HG02571 (cell line): ENCODE measurements around the gene ERAP2.

Experiments used
- ATAC-seq: cut with Tn5 transposase; IDR thresholded peaks from one replicate; pipeline ENCODE4 v1.9.1; 2021; ENCODE audit warnings: mild to moderate bottlenecking, moderate library complexity; ENCODE audit not compliant: unreplicated experiment

Gene ERAP2

DNA sequence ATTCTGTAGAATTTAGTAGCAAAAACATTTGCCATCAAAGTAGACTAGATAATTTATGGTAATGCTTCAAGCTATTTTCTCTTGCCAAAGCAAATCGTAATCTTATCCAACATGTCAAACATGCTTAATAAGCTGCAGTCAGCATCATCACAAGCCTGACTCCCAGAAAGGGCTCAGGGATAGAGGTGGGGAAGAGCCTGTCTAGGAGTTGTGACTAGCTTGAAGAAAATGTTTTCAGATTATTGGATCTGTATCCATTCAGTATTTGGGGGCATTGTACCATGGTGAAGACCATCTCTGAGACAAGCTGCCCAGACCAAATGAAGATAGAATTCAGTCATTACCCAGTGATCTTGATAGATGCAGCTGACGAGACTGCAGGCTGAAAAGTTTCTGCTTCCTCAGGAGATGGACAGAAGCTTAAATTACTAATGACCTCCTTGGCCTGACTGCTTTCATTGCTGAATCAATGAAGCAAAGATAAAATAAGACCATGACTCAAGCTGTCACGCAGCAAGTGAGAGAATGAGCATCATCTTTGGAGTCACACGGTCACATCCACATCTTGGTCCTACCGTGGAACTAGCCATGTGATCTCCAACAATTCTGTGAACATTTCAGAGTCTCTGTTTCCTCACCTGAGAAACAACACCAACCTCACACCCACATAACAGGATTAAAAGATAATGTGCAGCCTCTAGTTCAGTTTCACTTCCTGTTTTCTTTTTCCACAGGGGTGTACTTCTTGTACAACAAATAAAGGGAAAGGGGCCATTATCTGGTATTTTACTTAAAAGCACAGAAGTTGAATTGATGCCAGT, 9.4 kb downstream of the ERAP2 start:
- ATAC-seq = peak; percentile 91

DNA sequence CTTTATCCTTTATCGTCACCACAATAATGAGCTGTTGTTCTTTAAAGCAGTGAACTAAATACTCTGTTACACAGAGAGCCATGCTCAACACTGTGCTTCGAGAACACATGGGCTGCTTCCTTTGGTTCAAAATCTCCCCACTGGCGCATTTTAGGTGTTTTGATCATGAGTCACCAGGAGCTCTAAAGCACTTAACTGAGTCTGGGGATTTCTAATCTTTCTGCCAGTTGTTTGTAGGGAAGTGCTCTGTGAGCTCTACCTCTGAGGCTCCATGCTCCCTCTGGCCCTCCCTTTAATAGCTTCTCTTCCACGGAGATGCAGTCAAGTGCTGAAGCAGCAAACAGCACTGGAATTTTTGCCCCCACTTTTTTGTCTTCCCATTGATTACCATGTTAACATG, 17.0 kb downstream of the ERAP2 start:
- no peak for ATAC-seq

DNA sequence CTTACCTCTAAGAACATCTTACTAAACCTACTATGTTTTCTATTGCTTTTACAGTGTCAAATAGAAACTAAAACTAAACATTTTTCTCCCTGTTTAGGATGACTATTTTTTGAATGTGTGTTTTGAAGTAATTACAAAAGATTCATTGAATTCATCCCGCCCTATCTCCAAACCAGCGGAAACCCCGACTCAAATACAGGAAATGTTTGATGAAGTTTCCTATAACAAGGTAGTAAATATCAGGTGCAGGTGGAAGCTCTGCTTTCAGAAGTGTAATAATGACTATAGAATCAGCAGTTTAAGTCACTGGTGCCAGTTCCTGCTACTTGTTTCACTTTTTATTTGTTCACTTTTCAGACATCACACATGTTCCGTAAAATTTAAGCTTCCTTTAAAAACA, 20.0 kb downstream of the ERAP2 start:
- peak; percentile 79 for ATAC-seq

DNA sequence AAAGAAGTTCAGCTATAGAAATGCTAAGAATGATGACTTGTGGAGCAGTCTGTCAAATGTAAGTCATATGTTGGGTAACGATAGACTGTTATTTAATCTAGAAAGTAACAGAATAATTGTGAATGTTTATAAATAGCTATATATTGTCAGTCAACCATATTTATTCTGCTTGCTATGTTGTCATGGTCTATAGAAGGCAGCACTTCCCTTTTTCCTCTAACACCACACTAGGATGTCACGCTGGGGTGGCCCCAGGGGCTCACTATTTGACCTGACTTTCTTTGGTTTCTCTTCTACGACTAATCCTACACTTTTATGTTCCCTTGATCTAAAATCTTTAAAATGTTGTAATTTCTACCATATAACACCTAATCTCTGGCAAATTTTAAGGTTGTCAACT, 20.5 kb downstream of the ERAP2 start:
- ATAC-seq = peak; percentile 82

DNA sequence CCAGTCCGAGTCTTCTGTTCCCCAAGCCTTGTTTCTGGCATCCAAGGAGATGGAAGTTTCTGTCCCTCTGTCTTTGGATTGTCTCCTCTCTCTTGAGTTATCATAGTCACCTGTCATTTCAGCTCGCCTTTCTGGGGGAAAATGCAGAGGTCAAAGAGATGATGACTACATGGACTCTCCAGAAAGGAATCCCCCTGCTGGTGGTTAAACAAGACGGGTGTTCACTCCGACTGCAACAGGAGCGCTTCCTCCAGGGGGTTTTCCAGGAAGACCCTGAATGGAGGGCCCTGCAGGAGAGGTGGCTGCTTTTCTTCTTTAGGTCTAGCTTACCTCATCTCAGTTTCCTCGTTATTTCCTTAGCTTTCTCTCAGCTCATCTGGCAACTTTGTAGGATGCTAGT, 25.1 kb downstream of the ERAP2 start:
- ATAC-seq = no peak

DNA sequence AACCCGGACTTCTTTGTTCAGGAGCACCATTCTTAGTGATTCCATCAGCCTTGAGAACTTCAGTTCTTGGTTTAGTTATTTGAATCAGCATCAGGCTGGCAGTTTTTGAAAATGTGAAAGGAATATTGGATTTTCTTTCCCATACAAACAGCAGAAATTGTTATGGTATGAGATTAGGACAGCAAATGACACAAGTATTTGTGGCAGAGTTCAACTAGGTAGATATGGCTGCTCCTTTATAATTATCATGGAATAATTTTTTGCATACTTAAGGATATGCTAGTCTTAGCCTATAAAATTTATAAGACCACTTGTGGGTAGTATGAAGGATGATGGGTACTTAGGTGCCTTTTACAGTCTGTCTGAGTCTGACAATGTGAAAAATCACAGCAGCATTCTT, 25.5 kb downstream of the ERAP2 start:
- ATAC-seq = no peak

DNA sequence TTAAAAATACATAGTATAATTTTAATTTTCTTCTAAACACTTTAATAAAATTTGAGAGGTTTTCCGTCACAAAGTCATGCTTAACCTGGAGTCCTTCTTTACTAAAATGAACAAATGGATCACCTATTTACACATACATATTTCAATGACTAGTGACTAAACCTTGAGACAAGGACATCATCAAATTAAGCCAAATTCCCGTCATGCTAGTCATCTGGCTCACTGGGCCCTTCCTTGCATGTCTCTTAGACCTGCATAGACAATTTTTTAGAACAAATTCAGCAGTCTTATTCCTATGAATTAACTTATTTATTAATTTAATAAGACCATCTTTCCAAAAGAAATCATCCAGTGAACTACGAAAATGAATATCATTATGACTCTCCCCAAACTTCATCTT, 26.6 kb downstream of the ERAP2 start:
- no peak for ATAC-seq

DNA sequence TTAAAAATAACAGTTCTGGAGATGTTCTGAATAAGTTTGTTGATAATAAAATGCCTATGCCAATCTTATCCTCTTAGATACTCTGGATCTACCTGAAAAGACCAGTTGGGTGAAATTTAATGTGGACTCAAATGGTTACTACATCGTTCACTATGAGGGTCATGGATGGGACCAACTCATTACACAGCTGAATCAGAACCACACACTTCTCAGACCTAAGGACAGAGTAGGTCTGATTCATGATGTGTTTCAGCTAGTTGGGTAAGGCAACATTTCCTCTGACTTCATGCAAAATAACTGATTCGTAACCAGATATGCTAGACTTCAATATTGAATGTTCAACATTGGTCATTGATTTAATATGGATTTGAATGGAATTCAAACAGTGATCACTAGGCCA, 27.0 kb downstream of the ERAP2 start:
- ATAC-seq = no peak

DNA sequence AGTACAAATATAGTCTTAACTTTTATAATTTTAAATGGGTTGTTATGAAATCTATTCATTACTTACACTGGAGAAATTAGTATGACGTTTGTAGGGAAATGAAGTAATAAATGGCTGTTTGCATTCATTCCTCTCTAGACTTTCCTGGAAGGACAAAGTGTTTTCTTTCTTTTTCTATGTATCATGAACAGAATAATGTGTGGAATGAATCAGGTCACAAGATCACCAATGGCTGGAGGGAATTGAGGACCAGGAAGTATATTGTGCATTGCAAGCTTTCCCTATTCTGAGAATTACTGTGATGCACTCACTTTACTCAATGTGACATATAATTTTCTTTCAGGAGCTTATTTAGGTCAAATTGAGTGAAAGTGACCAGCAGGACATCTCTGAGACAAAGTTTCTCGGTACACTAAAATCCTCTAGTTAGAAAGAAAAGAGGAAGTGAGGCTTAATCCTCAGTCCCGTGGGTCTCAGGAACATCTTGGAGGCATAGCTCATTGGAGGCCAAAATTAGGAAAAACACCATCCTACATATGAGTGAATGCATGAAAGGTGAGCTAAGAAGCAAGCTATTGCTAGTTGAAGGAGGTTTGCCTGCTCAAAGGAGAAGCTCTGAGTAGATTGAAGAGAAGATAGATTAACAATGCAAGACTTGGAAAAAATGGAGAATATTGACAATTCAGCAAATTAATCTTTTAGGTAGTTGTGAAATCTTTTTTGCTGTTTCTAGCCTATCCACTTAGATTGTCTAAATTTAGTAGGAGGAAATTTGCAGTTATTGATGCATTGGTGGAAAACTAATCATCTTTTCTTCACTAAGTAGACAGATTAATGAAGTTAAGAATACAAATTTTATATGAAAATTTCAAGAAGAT, 28.0 kb downstream of the ERAP2 start:
- ATAC-seq = no peak

DNA sequence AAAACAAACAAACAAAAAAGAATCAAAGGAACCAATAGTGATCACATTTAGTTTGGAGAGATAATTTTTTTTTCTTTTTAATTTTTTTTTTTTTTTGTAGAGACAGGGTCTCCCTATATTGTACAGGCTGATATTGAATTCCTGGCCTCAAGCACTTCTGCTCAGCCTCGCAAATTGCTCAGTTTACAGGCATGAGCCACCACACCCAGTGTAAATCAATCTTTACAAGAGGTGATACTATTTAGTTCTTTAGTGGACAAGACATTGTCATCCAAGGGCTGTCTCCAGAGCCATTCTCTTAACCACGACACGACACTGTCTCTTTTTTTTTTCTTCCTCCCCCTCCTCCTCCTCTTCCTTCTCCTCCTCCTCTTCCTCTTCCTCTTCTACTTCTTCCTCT, 29.6 kb downstream of the ERAP2 start:
- no peak for ATAC-seq

DNA sequence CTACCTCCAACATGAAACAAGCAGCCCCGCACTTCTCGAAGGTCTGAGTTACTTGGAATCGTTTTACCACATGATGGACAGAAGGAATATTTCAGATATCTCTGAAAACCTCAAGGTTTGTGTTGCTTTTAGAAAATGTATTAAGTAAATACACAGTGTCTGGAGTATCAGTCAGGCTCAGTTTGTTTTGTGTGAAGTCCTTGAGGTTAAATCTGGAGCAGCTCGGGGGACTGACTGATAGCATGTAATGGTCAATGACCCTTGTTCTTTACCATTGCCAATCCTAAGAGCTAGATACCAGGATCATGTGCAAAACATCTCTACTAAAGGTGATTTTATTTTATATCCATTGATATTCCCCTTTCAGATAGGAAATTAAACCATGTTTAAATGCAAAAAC, 32.7 kb downstream of the ERAP2 start:
- ATAC-seq = no peak

DNA sequence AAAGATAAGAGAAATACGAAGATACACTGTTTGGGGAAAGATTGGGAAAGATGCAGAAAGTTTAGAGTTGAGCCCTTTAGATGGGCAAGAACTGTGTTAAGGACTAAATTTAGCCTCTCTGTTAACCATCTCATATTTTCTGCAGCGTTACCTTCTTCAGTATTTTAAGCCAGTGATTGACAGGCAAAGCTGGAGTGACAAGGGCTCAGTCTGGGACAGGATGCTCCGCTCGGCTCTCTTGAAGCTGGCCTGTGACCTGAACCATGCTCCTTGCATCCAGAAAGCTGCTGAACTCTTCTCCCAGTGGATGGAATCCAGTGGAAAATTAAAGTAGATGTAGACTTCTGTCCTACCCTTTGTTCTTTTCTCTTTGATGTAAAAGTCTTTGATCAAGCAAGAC, 33.1 kb downstream of the ERAP2 start:
- ATAC-seq = no peak

DNA sequence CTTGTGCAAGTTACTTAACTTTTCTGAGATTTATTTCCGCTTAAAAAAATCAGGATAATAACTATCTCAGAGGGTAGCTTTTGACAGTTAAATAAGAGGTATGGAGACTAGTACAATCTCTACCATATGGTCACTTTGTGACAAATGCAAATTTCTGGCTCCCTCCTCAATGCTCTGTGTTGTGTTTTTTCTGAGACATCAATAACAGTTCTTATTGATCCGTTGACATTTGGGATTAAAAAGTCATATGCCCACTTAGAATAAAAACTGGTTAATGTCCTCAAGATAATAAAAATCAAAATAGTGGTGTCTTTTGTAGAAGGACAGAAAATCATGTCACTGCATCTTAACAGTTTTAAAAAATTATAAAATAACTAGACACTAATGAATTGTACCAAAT, 34.8 kb downstream of the ERAP2 start:
- ATAC-seq = no peak

DNA sequence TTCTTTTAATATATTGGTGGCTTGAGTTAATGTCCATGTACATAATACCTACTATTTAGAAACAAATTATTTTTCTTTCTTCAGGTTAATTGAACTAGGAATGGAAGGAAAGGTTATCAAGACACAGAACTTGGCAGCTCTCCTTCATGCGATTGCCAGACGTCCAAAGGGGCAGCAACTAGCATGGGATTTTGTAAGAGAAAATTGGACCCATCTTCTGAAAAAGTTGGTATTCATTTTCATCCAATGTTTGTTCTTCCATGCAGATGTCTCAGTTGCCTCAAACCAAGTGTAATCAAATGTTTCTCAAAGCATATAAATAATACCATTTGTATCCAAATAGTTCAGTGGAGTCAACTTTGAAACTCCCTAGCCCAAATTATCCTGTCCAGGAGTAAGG, 36.9 kb downstream of the ERAP2 start:
- no peak for ATAC-seq

DNA sequence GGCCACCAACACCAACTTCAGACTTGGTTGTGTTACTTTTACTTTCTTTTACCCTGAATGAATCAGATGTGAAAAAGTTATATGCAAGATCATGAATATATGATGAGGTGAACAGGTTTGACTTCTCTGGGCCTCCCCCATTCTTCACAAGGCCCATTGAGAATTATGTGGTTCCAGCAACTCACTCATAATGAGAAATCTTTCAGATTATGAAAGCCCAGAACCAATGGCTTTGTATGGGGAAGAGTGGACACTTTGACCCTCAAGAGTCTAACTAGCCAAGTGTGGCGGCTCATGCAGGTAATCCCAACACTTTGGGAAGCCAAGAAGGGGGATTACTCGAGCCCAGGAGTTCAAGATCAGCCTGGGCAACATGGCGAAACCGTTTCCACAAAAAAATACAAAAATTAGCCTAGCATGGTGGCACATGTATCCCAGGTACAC, 43.5 kb downstream of the ERAP2 start:
- peak; percentile 68 for ATAC-seq

DNA sequence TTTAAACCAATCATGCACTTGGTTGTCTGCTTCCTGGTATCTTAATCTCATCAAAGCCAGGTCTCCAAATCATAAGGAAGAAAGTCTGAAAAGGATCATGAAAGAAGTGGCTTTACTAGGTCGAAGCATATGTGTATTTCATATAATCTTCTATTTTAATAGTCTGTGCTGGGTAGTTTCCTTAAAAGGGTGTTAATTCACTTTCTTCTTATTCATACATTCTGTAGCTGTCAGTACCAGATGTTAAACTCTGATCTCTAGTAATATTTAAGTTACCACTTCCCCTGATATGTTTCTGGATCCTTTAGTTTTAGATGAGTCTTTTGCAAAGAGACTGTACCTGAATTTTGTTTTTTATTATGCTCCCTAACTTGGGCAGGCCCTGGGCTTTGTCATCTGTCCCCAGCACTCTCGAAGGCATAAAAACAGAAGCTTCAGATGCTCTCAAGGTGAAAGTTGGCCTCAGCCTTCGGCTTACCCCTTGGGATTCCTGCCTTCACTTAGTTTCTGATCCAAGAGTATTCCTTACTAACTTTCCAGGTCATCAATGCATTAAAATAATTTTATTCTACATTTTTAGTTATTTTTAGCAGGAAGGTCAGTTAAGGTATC, 44.5 kb downstream of the ERAP2 start:
- no peak for ATAC-seq

DNA sequence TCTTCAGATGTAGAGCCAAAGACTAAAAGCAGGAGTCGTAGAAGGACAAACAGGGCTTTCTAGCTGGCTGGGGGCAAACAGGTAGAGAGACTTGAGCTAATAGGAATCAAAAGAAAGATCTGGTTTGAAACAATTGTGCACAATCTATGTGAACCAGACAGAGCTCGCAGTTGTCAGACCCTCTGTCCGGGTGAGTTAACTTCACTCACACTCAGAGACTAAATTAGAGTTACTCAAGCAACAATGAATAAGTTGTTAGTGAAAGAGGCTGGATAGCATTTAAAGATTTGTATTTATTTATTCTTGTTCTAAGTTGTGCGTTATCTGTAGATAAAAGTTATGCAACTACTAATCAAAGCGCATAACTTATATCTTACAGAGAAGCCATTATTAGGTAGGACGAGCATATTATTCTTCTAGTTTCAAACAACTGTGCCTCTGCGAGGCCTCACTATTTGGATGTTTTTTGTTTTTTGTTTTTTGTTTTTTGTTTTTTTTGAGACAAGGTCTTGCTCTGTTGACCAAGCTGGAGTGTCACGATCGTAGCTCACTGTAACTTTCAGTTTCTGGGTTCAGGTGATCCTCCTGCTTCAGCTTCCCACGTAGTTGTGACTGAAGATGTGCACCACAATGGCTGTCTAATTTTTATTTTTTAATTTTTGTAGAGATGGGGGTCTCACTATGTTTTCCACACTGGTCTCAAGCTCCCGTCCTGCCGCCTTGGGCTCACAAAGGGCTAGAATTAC, 46.4 kb downstream of the ERAP2 start:
- ATAC-seq = no peak

DNA sequence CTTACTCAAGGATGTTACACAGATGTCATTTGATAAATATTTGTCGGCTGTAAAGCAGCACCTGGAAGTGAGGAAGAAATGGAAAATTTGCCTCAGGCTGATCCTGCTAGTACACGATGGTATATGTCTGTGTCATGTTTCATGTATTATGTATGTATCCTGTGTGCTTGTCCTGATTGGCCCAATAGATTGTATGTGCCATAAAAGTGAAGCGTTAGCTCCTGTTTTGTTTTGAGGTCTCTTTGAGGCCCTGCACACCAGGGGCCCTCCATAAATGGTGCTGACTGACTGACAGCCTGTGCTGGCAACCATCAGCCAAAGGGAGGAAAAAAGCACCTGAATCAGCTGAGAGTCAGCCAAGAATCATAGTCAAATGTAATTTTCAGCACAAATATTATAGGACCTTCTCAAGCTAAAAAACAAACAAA, 47.7 kb downstream of the ERAP2 start:
- no peak for ATAC-seq

DNA sequence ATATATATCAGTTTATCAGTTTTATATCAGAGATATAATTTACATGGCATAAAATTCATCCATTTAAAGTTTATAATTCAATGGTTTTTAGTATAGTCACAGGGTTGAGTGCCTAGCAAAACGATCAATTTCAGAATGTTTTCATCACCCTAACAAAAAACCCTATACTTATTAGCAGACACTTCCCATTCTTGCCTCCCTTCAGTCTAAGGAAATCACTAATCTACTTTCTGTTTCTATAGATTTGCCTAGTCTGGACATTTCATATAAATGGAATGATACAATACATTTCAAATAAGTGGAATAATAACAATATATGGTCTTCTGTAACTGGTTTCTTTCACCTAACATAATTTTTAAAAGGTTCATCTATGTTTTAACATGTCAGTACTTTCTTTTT, 50.0 kb downstream of the ERAP2 start:
- no peak for ATAC-seq

DNA sequence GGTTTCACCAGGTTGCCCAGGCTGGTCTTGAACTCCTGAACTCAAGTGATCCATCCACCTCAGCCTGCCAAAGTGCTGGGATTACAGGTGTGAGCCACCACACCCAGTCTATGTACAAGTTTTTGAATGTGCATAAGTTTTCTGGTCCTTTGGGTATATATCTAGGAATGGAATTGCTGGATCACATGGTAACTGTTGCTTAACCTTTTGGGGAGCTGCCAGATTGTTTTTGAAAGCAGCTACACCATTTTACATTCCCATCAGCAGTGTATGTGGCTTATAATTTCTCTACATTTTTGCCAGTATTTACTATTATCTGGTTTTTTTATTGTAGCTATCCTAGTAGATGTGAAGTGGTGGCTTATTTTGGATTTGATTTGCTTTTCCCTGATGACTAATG, 50.7 kb downstream of the ERAP2 start:
- no peak for ATAC-seq
